TTC549 (cell line): Measurements from ENCODE around the gene BTBD2.
"Not testable (repeated sequence)": the region's sequence is repeated elsewhere in the genome, so short reads cannot be mapped to it uniquely, and the experiment has no call there.

Experiments
- FAIRE-seq: peaks from 2 replicates; lab custom pipeline; 2012; peaks lifted over from hg19 to GRCh38; lab: Jason Lieb, UNC

The BTBD2 gene

GRCh38 chr19:2014131-2014571 is 1.4 kb downstream of the BTBD2 start:
- FAIRE-seq, result no peak

DNA sequence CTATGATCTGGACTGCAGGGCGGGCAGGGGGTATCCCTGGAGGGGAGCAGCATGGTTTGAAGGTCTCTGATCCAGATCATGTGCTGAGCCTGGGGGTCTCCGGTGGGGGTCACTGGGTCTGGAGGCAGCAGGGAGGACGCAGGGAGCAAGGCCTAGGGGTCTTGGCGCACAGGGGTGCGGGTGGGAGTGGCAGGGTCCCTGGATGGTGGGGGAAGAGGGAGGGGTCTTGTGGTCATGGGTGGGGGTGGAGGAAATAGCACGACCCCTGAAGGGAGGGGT is 1.9 kb downstream of the BTBD2 start:
- no peak for FAIRE-seq

DNA sequence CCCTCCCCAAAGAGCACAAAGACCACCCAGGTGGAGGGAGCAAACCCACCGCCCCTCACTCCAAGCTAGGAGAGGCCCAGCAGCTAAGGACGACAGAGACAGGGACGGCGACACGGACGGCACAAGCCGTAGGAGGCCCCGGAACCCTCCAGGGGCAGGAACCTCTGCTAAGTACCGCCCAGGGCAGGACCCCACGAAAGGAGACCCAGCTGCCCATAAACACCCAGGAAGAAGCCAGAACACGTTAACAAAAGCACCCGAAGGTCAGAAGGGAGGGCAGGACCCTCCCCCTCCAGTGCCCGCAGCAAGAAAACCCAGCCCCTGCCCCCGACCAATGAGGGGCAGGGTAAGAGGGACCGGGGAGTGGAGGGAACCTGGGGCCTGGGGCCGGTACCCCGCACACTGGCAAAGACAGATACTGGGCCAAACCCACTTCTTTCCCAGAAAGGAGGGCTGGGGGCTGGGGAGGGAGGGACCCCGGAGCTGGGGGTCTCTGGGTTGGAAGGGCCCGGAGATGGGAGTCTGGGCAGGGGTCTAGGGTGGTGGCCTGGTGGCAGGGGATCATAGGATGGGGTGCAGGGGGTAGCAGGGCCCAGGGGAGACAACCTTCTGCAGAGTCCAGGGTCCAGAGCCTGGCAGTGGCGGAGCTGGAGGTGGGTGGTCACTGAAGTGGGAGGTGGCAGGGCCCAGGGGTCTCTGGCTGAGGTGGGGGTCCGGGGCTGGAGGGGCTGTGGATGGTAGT is 2.4 kb downstream of the BTBD2 start:
- no peak for FAIRE-seq

GRCh38 chr19:2011169-2011568 is 4.3 kb downstream of the BTBD2 start:
- no peak for FAIRE-seq

GRCh38 chr19:2010135-2010668 is 5.3 kb downstream of the BTBD2 start:
- no peak for FAIRE-seq

- no peak for FAIRE-seq
Observed at GRCh38 chr19:2003874-2004273, 11.6 kb downstream of the BTBD2 start.

DNA sequence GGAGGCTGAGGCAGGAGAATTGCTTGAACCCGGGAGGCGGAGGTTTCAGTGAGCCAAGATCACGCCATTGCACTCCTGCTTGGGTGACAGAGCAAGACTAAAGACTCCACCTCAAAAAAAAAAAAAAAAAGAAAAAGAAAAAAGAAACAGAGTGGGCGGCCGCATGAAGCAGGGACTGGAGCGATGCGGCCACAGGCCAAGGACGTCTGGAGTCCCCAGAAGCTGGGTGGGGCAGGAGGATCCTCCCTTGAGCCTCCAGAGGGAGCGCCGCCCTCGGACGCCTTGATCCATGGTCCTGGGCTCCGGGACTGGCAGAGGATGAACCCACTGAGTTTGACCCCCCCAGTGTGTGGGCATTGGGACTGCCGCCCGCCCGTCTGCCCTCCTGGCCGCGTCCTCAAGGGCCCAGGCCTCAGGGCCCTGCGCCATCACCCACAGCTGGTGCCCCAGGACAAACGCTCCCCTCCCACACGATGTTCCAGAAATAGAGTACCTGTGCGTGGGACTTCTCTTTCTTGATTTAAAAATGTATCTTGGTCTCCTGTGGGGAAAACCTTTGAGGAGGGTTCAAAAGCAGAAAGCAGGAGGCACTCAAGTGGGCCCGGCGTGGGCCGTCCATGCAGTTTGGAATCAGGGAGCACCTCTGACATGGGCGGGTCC is 15.5 kb downstream of the BTBD2 start:
- no peak for FAIRE-seq

- no peak for FAIRE-seq
Observed at GRCh38 chr19:1998712-1999708, 16.5 kb downstream of the BTBD2 start.

GRCh38 chr19:1997353-1998233 is 17.9 kb downstream of the BTBD2 start:
- no peak for FAIRE-seq

DNA sequence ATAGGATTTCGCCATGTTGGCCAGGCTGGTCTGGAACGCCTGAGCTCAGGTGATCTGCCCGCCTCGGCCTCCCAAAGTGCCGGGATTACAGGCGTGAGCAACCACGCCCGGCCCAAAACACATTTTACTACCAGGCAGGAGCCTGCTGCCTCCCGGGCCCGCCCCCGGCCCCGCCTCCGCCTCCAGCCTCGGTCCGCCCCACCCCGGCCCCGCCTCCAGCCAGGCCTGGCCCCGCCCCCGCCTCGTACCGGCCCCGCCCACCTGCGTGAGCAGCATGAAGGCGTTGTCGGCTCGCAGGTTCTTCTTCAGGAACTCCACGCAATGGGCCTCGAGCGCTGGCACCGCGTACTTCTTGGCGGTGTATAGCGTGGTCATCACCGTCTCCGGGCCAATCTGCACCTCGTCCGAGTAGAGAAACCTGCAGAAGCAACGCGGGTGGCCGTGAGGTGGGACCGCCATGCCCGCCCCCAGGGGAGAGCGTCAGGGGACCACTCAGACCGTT is 22.7 kb downstream of the BTBD2 start:
- FAIRE-seq, result no peak

- no peak for FAIRE-seq
Observed at GRCh38 chr19:1991018-1991913, 24.2 kb downstream of the BTBD2 start.

DNA sequence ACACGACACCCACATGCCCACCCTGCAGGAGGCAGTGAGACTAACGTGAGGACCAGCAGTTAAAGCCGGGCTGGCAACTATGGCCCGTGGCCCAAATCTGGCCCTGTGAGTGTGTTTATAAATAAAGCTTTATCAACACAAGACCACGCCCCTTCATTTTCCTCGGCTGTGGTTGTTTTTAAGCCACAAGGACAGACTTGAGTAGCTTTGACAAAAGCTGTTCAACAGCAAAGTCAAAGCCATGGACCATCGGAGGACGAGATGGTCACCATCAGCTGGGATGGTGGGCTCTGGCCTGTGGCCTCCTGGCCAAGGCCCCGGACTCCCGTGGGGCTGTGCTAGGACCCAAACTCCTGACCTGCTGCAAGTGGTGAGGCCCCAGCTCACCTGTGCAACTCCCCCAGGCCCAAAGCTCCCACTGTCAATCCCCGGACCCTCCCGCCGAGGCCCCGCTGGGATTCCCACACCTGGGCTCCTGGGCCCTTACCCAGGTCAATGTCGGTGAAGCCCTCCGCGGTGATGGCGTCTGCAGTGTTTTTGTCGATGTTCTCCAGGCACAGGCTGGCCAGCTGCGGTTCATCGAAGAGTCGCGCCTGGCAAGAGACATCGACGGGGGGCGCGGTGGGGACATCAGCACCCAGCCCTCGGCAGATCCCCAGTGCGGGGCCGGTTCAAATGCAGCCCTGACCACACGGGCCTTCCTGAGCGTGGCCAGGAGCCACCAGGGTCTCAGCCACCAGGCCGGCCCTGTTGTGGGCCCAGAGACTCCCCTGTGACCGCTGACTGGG is 25.1 kb downstream of the BTBD2 start:
- FAIRE-seq, result no peak

GRCh38 chr19:1989513-1990229 is 25.8 kb downstream of the BTBD2 start:
- FAIRE-seq, result no peak

- not testable (repeated sequence) for FAIRE-seq
Observed at GRCh38 chr19:1988464-1988863, 27.1 kb downstream of the BTBD2 start.

DNA sequence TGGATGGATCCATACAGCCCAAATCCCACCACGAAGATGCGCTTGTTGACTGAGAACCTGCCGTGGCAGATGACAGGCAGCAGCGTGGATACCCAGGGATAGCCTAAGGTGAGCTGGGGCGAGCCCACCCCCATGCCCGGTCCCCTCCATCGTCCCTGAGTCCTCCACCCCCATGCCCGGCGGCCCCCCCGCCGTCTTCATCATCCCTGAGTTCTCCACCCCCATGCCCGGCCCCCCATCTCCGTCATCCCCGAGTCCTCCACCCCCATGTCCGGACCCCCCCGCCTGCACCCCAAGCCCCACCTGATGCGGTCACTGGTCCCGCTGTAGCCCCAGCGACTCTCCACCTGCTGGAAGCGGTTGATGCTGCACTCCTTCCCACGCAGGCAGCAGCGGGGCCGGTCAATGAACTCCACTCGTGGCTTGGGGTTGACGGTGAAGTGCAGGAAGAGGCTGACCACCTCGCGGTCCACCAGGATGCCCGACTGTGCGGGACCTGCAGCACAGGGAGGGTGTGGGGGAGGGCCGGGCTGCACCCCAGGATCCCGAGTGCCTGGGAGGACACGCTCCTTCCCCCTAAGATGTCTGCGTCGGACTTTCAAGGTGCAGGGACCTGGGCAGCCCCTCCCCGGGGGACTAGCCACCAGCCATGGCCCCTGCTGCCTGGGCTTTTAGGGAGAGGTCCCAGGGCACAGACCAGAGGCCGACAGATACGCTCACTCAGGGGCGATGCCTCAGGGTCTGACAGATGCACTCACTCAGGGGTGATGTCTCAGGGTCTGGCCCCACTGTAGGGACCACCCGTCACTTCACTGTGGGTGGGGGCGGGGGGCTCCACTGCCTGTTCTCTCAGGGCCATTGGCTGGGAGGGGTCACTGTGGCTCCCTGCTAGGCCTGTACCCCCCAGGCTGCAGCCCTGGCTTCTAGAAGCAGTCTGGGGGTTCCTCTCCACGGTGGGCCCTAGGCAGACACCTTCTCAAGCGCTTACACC is 28.0 kb downstream of the BTBD2 start:
- no peak for FAIRE-seq

GRCh38 chr19:1986357-1987162 is 29.0 kb downstream of the BTBD2 start:
- no peak for FAIRE-seq
